HG02884 (cell line): ENCODE data around the gene KLF7.

Experiments
- ATAC-seq: cut with Tn5 transposase; IDR thresholded peaks from one replicate; pipeline ENCODE4 v1.9.1; 2021; ENCODE audit warnings: mild to moderate bottlenecking, moderate library complexity; ENCODE audit not compliant: unreplicated experiment

KLF7 gene

GRCh38 chr2:207129821-207130220 is 35.9 kb downstream of the KLF7 start:
- no peak for ATAC-seq

- no peak for ATAC-seq
Measured at GRCh38 chr2:207128867-207129266, 36.9 kb downstream of the KLF7 start.

- ATAC-seq = no peak
Measured at GRCh38 chr2:207126724-207127308, 38.9 kb downstream of the KLF7 start.

GRCh38 chr2:207123776-207124391 is 41.9 kb downstream of the KLF7 start:
- no peak for ATAC-seq

GRCh38 chr2:207123335-207123744 is 42.4 kb downstream of the KLF7 start:
- ATAC-seq = no peak

- ATAC-seq = no peak
Measured at GRCh38 chr2:207122651-207123334, 43.0 kb downstream of the KLF7 start.

GRCh38 chr2:207121784-207122183 is 44.0 kb downstream of the KLF7 start:
- no peak for ATAC-seq

GRCh38 chr2:207119048-207119447 is 46.7 kb downstream of the KLF7 start:
- ATAC-seq = no peak

- ATAC-seq = no peak
Measured at GRCh38 chr2:207117668-207118067, 48.1 kb downstream of the KLF7 start.

GRCh38 chr2:207115715-207116364 is 49.9 kb downstream of the KLF7 start:
- ATAC-seq = no peak

GRCh38 chr2:207113414-207113813 is 52.3 kb downstream of the KLF7 start:
- no peak for ATAC-seq

- no peak for ATAC-seq
Measured at GRCh38 chr2:207112785-207113184, 53.0 kb downstream of the KLF7 start.

GRCh38 chr2:207112383-207112782 is 53.4 kb downstream of the KLF7 start:
- no peak for ATAC-seq

- ATAC-seq = no peak
Measured at GRCh38 chr2:207111757-207112156, 54.0 kb downstream of the KLF7 start.

GRCh38 chr2:207110715-207111114 is 55.0 kb downstream of the KLF7 start:
- ATAC-seq = no peak

GRCh38 chr2:207110310-207110709 is 55.4 kb downstream of the KLF7 start:
- no peak for ATAC-seq

GRCh38 chr2:207109768-207110167 is 56.0 kb downstream of the KLF7 start:
- ATAC-seq = no peak

- ATAC-seq = no peak
Measured at GRCh38 chr2:207108440-207108839, 57.3 kb downstream of the KLF7 start.

GRCh38 chr2:207107551-207107950 is 58.2 kb downstream of the KLF7 start:
- ATAC-seq = no peak

- ATAC-seq = no peak
Measured at GRCh38 chr2:207107131-207107530, 58.6 kb downstream of the KLF7 start.

- ATAC-seq = no peak
Measured at GRCh38 chr2:207103132-207103531, 62.6 kb downstream of the KLF7 start.

GRCh38 chr2:207101984-207102383 is 63.8 kb downstream of the KLF7 start:
- no peak for ATAC-seq
